ENCODE measurements around the gene RPL27A. TPM values are rescaled to one million over a fixed set of nuclear protein-coding genes. Genes with fewer than 3 reads are reported as not detected.

RPL27A gene
- total and polyA plus RNA-seq, 7 donors: 1,472 to 4,200 (median 2,262) TPM

DNA sequence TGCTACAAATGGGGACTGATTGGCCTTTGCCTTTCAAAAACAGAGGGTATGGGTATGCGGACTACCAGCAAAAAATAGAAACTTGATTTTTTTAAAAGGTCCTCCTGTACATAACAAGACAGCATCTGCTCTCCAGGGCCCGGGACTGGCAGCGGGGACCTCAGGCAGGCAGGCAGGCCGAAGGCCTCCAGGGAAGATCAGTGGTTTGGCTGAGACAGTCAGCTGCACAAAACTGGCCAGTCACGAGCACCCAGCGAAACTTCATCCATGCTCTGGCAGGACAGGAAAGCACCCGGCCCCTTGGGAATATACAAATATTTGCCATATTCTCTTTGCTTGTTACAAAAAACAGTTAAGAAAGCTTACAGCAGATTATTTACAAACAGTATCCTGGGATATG lies 11.0 kb downstream of the RPL27A start:
- Histone ChIP-seq H3K9me3 (no peaks in the 10 kb centered on the region), H3K27ac (peak overlapping the region in 2 of 4 donors; percentile 23 to 24), H3K36me3 (peaks cover 49 to 74% (median 69%) of the 10 kb centered on the region in 4 donors), H3K27me3 (no peaks in the 10 kb centered on the region), H3K4me3 (no peak overlapping the region), H3K4me1 (peaks cover 0 to 7% (median 3%) of the 10 kb centered on the region in 4 donors)
- TF ChIP-seq EP300 (IDR thresholded peaks at IDR 0.05): no peak
- TF ChIP-seq POLR2A (IDR thresholded peaks at IDR 0.05): no peak
- TF ChIP-seq POLR2AphosphoS5 (IDR thresholded peaks at IDR 0.05): no peak
- TF ChIP-seq, protein P1, sequence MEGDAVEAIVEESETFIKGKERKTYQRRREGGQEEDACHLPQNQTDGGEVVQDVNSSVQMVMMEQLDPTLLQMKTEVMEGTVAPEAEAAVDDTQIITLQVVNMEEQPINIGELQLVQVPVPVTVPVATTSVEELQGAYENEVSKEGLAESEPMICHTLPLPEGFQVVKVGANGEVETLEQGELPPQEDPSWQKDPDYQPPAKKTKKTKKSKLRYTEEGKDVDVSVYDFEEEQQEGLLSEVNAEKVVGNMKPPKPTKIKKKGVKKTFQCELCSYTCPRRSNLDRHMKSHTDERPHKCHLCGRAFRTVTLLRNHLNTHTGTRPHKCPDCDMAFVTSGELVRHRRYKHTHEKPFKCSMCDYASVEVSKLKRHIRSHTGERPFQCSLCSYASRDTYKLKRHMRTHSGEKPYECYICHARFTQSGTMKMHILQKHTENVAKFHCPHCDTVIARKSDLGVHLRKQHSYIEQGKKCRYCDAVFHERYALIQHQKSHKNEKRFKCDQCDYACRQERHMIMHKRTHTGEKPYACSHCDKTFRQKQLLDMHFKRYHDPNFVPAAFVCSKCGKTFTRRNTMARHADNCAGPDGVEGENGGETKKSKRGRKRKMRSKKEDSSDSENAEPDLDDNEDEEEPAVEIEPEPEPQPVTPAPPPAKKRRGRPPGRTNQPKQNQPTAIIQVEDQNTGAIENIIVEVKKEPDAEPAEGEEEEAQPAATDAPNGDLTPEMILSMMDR (IDR thresholded peaks at IDR 0.05): no peak
- WGBS, 2 donors: 91 to 94% methylated on average over 7 of the region's 7 CpGs
- intact Hi-C loops (cut with DNase I): no loop called here
- peak; percentile 61 for DNase-seq

GRCh38 chr11:8694137-8694536 lies 11.5 kb downstream of the RPL27A start:
- WGBS, 2 donors: 77 to 88% methylated on average over 5 of the region's 5 CpGs

GRCh38 chr11:8697054-8697453 lies 14.5 kb downstream of the RPL27A start:
- Histone ChIP-seq H3K9me3 (no peaks in the 10 kb centered on the region), H3K4me3 (no peak overlapping the region), H3K27ac (peak overlapping the region in 1 of 4 donors; percentile 4), H3K27me3 (no peaks in the 10 kb centered on the region), H3K36me3 (peaks cover 58 to 98% (median 82%) of the 10 kb centered on the region in 4 donors), H3K4me1 (peaks cover 0 to 29% (median 20%) of the 10 kb centered on the region in 4 donors)
- TF ChIP-seq POLR2A (IDR thresholded peaks at IDR 0.05) (no peak), EP300 (IDR thresholded peaks at IDR 0.05) (no peak), POLR2AphosphoS5 (IDR thresholded peaks at IDR 0.05) (no peak)
- TF ChIP-seq, protein P1 (IDR thresholded peaks at IDR 0.05): no peak
- DNase-seq: no peak
- intact Hi-C loops (cut with DNase I): no loop called here
- 87 to 90% methylated on average over 3 of the region's 3 CpGs for WGBS, 2 donors

More at GRCh38 chr11:8694137-8694536, 11.5 kb downstream of the RPL27A start:
- DNase-seq: no peak
- Histone ChIP-seq H3K9me3 (no peaks in the 10 kb centered on the region), H3K27me3 (no peaks in the 10 kb centered on the region), H3K4me1 (peaks cover 0 to 8% (median 3%) of the 10 kb centered on the region in 4 donors), H3K4me3 (no peak overlapping the region), H3K36me3 (peaks cover 53 to 80% (median 75%) of the 10 kb centered on the region in 4 donors), H3K27ac (peak overlapping the region in 2 of 4 donors; percentile 23 to 24)
- TF ChIP-seq EP300 (IDR thresholded peaks at IDR 0.05): no peak
- no peak for TF ChIP-seq POLR2AphosphoS5 (IDR thresholded peaks at IDR 0.05)
- TF ChIP-seq, protein P1 (IDR thresholded peaks at IDR 0.05): no peak
- no peak for TF ChIP-seq POLR2A (IDR thresholded peaks at IDR 0.05)
- intact Hi-C loops (cut with DNase I): no loop called here

GRCh38 chr11:8698379-8698851 lies 15.8 kb downstream of the RPL27A start:
- Histone ChIP-seq H3K27me3 (no peaks in the 10 kb centered on the region), H3K9me3 (no peaks in the 10 kb centered on the region), H3K27ac (peak overlapping the region; percentile 76 to 98 (median 94)), H3K4me3 (no peak overlapping the region), H3K36me3 (peaks cover 60 to 98% (median 81%) of the 10 kb centered on the region in 4 donors), H3K4me1 (peaks cover 0 to 39% (median 23%) of the 10 kb centered on the region in 4 donors)
- peak; percentile 43 for DNase-seq
- TF ChIP-seq EP300 (IDR thresholded peaks at IDR 0.05) (no peak), POLR2AphosphoS5 (IDR thresholded peaks at IDR 0.05) (no peak), POLR2A (IDR thresholded peaks at IDR 0.05) (no peak)
- TF ChIP-seq, protein P1 (IDR thresholded peaks at IDR 0.05): no peak
- intact Hi-C loops (cut with DNase I): no loop called here
- WGBS, 2 donors: 54 to 80% methylated on average over 5 of the region's 5 CpGs
